ENCODE results near the gene MLNR. TPM values are rescaled to one million over a fixed set of nuclear protein-coding genes. Genes with fewer than 3 reads are reported as not detected.

Gene MLNR
- total RNA-seq, 2 experiments from 2014 or later, result not detected

GRCh38 chr13:49235856-49236431, 15.8 kb downstream of the MLNR start:
- Histone ChIP-seq H3K4me1 (ENCODE audit: insufficient read depth, low read length, poor library complexity, severe bottlenecking) (peaks cover 7% of the 10 kb centered on the region), H4K20me1 (ENCODE audit: insufficient read depth, low read length) (no peaks in the 10 kb centered on the region), H2AFZ (ENCODE audit: low read length) (no peak overlapping the region), H3K79me2 (ENCODE audit: insufficient read depth, low read depth, low read length) (no peaks in the 10 kb centered on the region), H3K4me2 (ENCODE audit: low read length) (no peak overlapping the region), H3K36me3 (ENCODE audit: insufficient read depth, low read length) (no peaks in the 10 kb centered on the region), H3K9me3 (ENCODE audit: low read length) (no peaks in the 10 kb centered on the region), H3K4me3 (ENCODE audit: low read depth, low read length, poor library complexity, severe bottlenecking) (no peak overlapping the region), H3K9me2 (ENCODE audit: insufficient read depth, low read length) (no peaks in the 10 kb centered on the region), H3K27ac (ENCODE audit: low read depth, low read length, poor library complexity, severe bottlenecking) (no peak overlapping the region)
- ChIA-PET CTCF (ENCODE audit: unreplicated experiment) (no interaction called here), POLR2A (interaction anchor here (0.6 to 0.7 kb wide), 2 partner anchors 12 to 25 kb away, joined by 3 to 4 read pairs; partner anchors contain the start of gene CDADC1)
- intact Hi-C loops (cut with micrococcal nuclease; ENCODE audit: unreplicated experiment), result no loop called here
- BruUV-seq (replicated peaks), result no TSS peak
- TF ChIP-seq EZH2phosphoT487 (IDR thresholded peaks at IDR 0.05; ENCODE audit: borderline replicate concordance, low read depth, low read length) (no peak), CTCF (conservative IDR thresholded peaks at IDR 0.05; ENCODE audit: low read length) (no peak)
- DNase-seq (ENCODE audit: low spot score), result no peak

- Histone ChIP-seq H3K4me2 (ENCODE audit: low read length) (no peak overlapping the region), H4K20me1 (ENCODE audit: insufficient read depth, low read length) (no peaks in the 10 kb centered on the region), H3K36me3 (ENCODE audit: insufficient read depth, low read length) (no peaks in the 10 kb centered on the region), H3K4me1 (ENCODE audit: insufficient read depth, low read length, poor library complexity, severe bottlenecking) (peaks cover 7% of the 10 kb centered on the region), H2AFZ (ENCODE audit: low read length) (no peak overlapping the region), H3K9me3 (ENCODE audit: low read length) (no peaks in the 10 kb centered on the region; the same call in 1 of the 2 replicates), H3K27ac (ENCODE audit: low read depth, low read length, poor library complexity, severe bottlenecking) (no peak overlapping the region), H3K9me2 (ENCODE audit: insufficient read depth, low read length) (no peaks in the 10 kb centered on the region), H3K4me3 (ENCODE audit: low read depth, low read length, poor library complexity, severe bottlenecking) (no peak overlapping the region), H3K79me2 (ENCODE audit: insufficient read depth, low read depth, low read length) (no peaks in the 10 kb centered on the region)
- CTCF ChIA-PET (ENCODE audit: unreplicated experiment), result no interaction called here
- TF ChIP-seq EZH2phosphoT487 (IDR thresholded peaks at IDR 0.05; ENCODE audit: borderline replicate concordance, low read depth, low read length) (no peak), CTCF (conservative IDR thresholded peaks at IDR 0.05; ENCODE audit: low read length) (no peak)
- no TSS peak for BruUV-seq (replicated peaks)
- intact Hi-C loops (cut with micrococcal nuclease; ENCODE audit: unreplicated experiment), result no loop called here
- no peak for DNase-seq (ENCODE audit: low spot score)
- POLR2A ChIA-PET, result interaction anchor here (0.7 kb wide), 1 partner anchor 44 kb away, joined by 3 read pairs; no protein-coding TSS in a partner anchor
Measured at GRCh38 chr13:49238621-49239020, 18.5 kb downstream of the MLNR start.

- BruUV-seq (replicated peaks), result no TSS peak
- no peaks in the 10 kb centered on the region for H3K4me1 ChIP-seq (ENCODE audit: insufficient read depth, low read length, poor library complexity, severe bottlenecking)
- H3K4me3 ChIP-seq (ENCODE audit: low read depth, low read length, poor library complexity, severe bottlenecking), result no peak overlapping the region
- peak; percentile 61 for DNase-seq (ENCODE audit: low spot score)
- no peaks in the 10 kb centered on the region for H4K20me1 ChIP-seq (ENCODE audit: insufficient read depth, low read length)
- intact Hi-C loops (cut with micrococcal nuclease; ENCODE audit: unreplicated experiment), result loop anchor here (2.0 kb wide), 1 partner anchor 41 kb away; no protein-coding TSS in a partner anchor
- H3K9me2 ChIP-seq (ENCODE audit: insufficient read depth, low read length), result no peaks in the 10 kb centered on the region
- H3K79me2 ChIP-seq (ENCODE audit: insufficient read depth, low read depth, low read length), result no peaks in the 10 kb centered on the region
- no peaks in the 10 kb centered on the region for H3K36me3 ChIP-seq (ENCODE audit: insufficient read depth, low read length)
- no peak overlapping the region for H3K4me2 ChIP-seq (ENCODE audit: low read length)
- ChIA-PET POLR2A (interaction anchor here (0.6 kb wide), 1 partner anchor 9 kb away, joined by 3 read pairs; no protein-coding TSS in a partner anchor), CTCF (ENCODE audit: unreplicated experiment) (no interaction called here)
- H3K9me3 ChIP-seq (ENCODE audit: low read length), result no peaks in the 10 kb centered on the region; the same call in 1 of the 2 replicates
- H2AFZ ChIP-seq (ENCODE audit: low read length), result no peak overlapping the region
- TF ChIP-seq EZH2phosphoT487 (IDR thresholded peaks at IDR 0.05; ENCODE audit: borderline replicate concordance, low read depth, low read length) (no peak), CTCF (conservative IDR thresholded peaks at IDR 0.05; ENCODE audit: low read length) (peak; percentile 86)
- no peak overlapping the region for H3K27ac ChIP-seq (ENCODE audit: low read depth, low read length, poor library complexity, severe bottlenecking)
Measured at GRCh38 chr13:49240017-49240416, 19.9 kb downstream of the MLNR start.

All from OCI-LY7 (cell line).